Measurements from ENCODE around the gene STK16.

Gene STK16

DNA sequence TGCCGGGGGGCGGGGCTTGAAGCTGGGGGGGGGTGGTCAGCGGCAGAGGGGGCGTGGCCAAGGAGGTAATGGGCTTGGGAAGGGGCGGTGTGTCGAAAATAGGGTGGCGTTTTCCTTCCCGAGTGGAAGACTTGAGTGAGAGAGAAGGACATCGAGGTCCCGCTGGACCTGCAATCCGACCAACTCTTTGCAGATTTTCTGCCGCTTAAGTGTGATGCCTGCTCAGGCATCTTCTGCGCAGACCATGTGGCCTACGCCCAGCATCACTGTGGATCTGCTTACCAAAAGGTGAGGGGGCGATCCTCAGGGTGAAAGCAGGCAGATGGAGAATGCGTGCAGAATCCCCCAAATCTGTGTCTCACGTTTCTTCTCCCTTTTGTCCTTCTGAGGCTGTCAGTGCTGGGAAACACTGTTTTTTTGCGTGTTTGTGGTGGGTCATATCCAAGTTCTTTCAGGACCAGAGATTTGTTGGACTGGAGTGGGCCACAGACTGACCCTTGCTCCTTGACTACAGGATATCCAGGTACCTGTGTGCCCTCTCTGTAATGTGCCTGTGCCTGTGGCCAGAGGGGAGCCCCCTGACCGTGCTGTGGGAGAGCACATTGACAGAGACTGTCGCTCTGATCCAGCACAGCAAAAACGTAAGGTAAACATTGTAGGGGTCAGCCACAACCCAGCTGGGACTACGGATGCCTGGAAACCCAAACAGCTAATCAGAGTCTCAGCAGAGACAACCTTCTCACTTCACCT lies 38.0 kb upstream of the STK16 start:
- Histone ChIP-seq H3K9ac (no peak overlapping the region), H3K9me3 (ENCODE audit: control insufficient read depth, low read length) (no peaks in the 10 kb centered on the region), H3K4me1 (peaks cover 15% of the 10 kb centered on the region), H3K4me2 (ENCODE audit: low read length) (peak overlapping the region; percentile 79), H3K79me2 (no peaks in the 10 kb centered on the region), H2AFZ (peak overlapping the region; percentile 84), H3K27me3 (ENCODE audit: control insufficient read depth, insufficient read depth, low read length) (no peaks in the 10 kb centered on the region), H3K4me3 (ENCODE audit: low read depth, low read length) (peak overlapping the region; percentile 80), H3K27ac (peak overlapping the region; percentile 92), H3K36me3 (ENCODE audit: control insufficient read depth, insufficient read depth, low read length) (no peaks in the 10 kb centered on the region)
- TF ChIP-seq, protein P1, sequence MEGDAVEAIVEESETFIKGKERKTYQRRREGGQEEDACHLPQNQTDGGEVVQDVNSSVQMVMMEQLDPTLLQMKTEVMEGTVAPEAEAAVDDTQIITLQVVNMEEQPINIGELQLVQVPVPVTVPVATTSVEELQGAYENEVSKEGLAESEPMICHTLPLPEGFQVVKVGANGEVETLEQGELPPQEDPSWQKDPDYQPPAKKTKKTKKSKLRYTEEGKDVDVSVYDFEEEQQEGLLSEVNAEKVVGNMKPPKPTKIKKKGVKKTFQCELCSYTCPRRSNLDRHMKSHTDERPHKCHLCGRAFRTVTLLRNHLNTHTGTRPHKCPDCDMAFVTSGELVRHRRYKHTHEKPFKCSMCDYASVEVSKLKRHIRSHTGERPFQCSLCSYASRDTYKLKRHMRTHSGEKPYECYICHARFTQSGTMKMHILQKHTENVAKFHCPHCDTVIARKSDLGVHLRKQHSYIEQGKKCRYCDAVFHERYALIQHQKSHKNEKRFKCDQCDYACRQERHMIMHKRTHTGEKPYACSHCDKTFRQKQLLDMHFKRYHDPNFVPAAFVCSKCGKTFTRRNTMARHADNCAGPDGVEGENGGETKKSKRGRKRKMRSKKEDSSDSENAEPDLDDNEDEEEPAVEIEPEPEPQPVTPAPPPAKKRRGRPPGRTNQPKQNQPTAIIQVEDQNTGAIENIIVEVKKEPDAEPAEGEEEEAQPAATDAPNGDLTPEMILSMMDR (IDR thresholded peaks at IDR 0.05) = no peak

DNA sequence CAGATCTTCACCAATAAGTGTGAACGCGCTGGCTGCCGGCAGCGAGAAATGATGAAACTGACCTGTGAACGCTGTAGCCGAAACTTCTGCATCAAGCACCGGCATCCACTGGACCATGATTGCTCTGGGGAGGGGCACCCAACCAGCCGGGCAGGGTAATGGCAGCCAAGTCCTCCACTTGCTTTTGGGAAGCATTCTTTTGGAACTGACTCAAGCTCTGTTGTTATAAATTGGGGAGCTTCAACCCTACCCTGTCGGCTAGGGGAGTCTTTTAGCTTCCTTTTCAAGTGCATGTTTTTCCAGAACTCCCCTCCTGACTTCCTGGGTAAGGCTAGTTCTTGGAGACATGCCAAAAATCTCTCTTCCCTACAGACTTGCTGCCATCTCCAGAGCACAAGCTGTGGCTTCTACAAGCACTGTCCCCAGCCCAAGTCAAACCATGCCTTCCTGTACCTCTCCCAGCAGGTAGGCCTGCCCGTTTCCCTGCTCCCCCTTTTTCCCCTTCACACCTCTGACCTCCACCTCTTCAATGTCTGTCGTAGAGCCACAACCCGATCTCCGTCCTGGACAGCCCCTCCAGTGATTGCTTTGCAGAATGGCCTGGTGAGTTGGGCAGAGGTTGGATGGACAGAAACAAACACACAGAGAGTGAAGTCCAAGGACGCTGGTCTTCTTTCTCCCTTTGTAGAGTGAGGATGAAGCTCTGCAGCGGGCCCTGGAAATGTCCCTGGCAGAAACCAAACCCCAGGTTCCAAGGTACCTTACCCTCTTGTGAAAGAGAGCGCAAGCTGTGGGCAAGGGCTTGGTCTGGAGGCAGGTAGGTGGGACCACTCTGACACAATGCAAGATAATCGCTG lies 37.2 kb upstream of the STK16 start:
- Histone ChIP-seq H3K4me3 (ENCODE audit: low read depth, low read length) (peak overlapping the region; percentile 80), H3K27me3 (ENCODE audit: control insufficient read depth, insufficient read depth, low read length) (no peaks in the 10 kb centered on the region), H3K36me3 (ENCODE audit: control insufficient read depth, insufficient read depth, low read length) (no peaks in the 10 kb centered on the region), H3K9ac (no peak overlapping the region), H3K4me2 (ENCODE audit: low read length) (peak overlapping the region; percentile 79), H3K9me3 (ENCODE audit: control insufficient read depth, low read length) (no peaks in the 10 kb centered on the region), H3K4me1 (peaks cover 15% of the 10 kb centered on the region), H3K27ac (peak overlapping the region; percentile 92), H2AFZ (peak overlapping the region; percentile 9), H3K79me2 (no peaks in the 10 kb centered on the region)
- TF ChIP-seq, protein P1 (IDR thresholded peaks at IDR 0.05) = no peak

DNA sequence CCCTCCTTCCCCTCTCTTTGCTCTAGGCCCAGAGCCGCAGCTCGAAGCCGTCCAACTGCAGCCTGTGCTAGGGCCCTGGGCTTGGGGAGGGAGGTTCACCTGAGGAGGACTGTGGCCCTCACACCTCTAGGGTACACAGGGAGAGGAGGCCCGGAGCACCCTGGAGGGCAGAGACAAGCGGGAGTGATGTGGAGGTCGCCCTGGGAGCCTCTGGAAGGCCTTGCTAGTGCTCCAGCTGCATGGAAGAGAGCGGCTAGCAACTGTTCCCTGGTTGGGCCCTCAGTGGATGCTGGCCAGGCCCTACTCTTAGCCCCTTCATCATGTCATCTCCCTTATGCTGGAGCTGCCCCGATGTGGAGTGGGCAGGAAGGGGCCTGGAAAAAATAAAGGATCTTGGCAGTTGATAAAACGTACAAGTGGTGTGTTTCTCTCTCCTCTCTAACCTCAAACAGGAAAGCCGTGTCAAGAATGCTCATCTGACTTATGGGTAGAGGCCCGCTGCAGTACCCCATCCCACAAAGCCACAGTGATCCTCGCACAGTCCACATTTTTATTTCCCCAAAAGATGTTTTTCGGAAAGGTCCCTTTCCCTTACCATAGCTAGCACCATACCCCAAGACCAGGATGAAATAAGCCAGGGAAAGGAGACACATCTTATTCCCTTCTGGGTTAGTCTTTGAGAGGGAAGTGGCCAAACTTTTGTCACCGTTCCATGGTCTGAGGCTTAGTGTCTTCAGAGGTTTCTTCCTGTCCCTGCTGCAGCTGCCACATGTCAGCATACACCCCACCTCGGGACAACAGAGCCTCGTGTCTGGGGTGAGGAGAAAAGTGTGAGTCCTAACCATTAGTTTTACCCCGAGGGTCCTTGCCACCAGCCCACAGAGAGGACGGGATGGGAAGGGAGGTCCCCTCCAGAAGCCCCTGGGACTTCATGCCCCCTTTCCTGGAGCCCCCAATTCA lies 35.8 kb upstream of the STK16 start:
- Histone ChIP-seq H3K79me2 (no peaks in the 10 kb centered on the region), H2AFZ (no peak overlapping the region), H3K4me1 (peaks cover 15% of the 10 kb centered on the region), H3K9me3 (ENCODE audit: control insufficient read depth, low read length) (no peaks in the 10 kb centered on the region), H3K4me3 (ENCODE audit: low read depth, low read length) (no peak overlapping the region), H3K36me3 (ENCODE audit: control insufficient read depth, insufficient read depth, low read length) (no peaks in the 10 kb centered on the region), H3K9ac (no peak overlapping the region), H3K4me2 (ENCODE audit: low read length) (no peak overlapping the region), H3K27ac (no peak overlapping the region), H3K27me3 (ENCODE audit: control insufficient read depth, insufficient read depth, low read length) (no peaks in the 10 kb centered on the region)
- TF ChIP-seq, protein P1 (IDR thresholded peaks at IDR 0.05) = no peak

DNA sequence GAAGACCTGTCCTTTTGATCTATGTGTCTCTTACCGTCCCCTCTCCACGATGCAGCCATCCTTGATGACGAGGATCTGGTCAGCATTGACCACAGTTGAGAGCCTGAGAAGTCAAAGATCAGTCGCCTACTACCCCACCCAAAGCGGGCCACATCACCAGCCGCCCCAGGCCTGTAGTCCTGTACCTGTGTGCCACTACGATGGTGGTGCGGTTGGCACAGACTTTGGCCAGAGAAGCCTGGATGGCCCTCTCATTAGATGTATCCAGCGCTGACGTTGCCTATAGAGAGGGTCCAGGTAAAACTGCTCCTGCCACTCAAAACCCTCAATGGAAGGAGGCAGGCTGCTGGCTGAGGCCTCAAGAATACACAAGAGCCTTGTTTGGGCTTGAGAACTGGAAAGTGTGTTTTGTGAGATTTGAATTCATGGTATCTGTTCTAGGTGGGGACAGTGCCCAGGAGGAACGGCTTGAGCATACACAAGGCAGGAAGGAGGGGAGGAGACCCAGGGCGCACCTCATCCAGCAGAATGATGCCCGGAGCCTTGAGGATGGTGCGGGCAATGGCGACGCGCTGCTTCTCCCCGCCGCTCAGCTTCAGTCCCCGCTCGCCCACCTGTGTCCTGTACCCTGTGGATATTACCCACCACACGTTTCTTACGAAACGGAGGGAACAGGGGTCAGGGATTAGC lies 34.9 kb upstream of the STK16 start:
- peaks cover 15% of the 10 kb centered on the region for H3K4me1 ChIP-seq
- H3K9me3 ChIP-seq (ENCODE audit: control insufficient read depth, low read length) = no peaks in the 10 kb centered on the region
- no peak overlapping the region for H2AFZ ChIP-seq
- H3K9ac ChIP-seq = no peak overlapping the region
- H3K79me2 ChIP-seq = no peaks in the 10 kb centered on the region
- H3K27me3 ChIP-seq (ENCODE audit: control insufficient read depth, insufficient read depth, low read length) = no peaks in the 10 kb centered on the region
- H3K4me3 ChIP-seq (ENCODE audit: low read depth, low read length) = no peak overlapping the region
- no peak overlapping the region for H3K27ac ChIP-seq
- no peaks in the 10 kb centered on the region for H3K36me3 ChIP-seq (ENCODE audit: control insufficient read depth, insufficient read depth, low read length)
- TF ChIP-seq, protein P1 (IDR thresholded peaks at IDR 0.05) = no peak
- H3K4me2 ChIP-seq (ENCODE audit: low read length) = no peak overlapping the region
